Right lobe of liver (tissue), 6 donors: ENCODE results near the gene PLIN4. TPM values are rescaled to one million over a fixed set of nuclear protein-coding genes. Genes with fewer than 3 reads are reported as not detected.
A peak's percentile ranks its signal among the peaks of the same experiment; 100 is the strongest.

Source experiments
- ATAC-seq, 4 donors: fragments of 200-7000 bp; cut with Tn5 transposase; one replicate each; pipeline ENCODE4 v1.9.1; 2020; ENCODE audit warnings: mild to moderate bottlenecking in 4 of 4, moderate library complexity in 4 of 4
- DNase-seq, 3 donors: peaks; one replicate each; pipeline ENCODE4 v3.0.0-alpha.2; 2020
- H3K27ac ChIP-seq, 3 donors: fragments of 200-600 bp; one replicate each; pipeline ENCODE4 v1.8.0; 2022
- H3K27me3 ChIP-seq, 2 donors: fragments of 200-600 bp; one replicate each; pipeline ENCODE4 v1.8.0; 2022
- H3K36me3 ChIP-seq, 4 donors: fragments of 200-600 bp; sonication (generic) in 1 of 4; one replicate each; pipeline versions ENCODE4 v1.5.1 to v1.8.0; 2017 to 2022; ENCODE audit warnings: control low read depth in 1 of 4
- H3K4me1 ChIP-seq, 4 donors: fragments of 200-600 bp; sonication (generic) in 1 of 4; one replicate each; pipeline versions ENCODE4 v1.5.1 to v1.8.0; 2017 to 2022; ENCODE audit warnings: control low read depth in 1 of 4
- H3K4me3 ChIP-seq, 3 donors: fragments of 200-600 bp; one replicate each; pipeline ENCODE4 v1.8.0; 2022
- H3K9me3 ChIP-seq, 4 donors: fragments of 200-600 bp; sonication (generic) in 1 of 4; one replicate each; pipeline versions ENCODE4 v1.5.1 to v1.8.0; 2017 to 2022; ENCODE audit warnings: control low read depth in 1 of 4
- POLR2A ChIP-seq: fragments of 450-650 bp; IDR thresholded peaks from one replicate; pipeline ENCODE4 v1.6.1; 2017; ENCODE audit warnings: antibody characterized with exemption, mild to moderate bottlenecking
- WGBS: methylation state at CpG from one replicate; pipeline ENCODE4 v1.1.6; 2018; ENCODE audit warnings: low coverage, low lambda C conversion rate; ENCODE audit not compliant: insufficient coverage; ENCODE audit errors: missing lambda C conversion rate; 5-methylcytosine and 5-hydroxymethylcytosine counted together
- intact Hi-C, 2 donors: fragments of 100-400 bp; cut with DNase I; formaldehyde crosslinking; loops; one replicate each; pipeline versions ENCODE4 v1.11.2 to v1.14.1; 2022
- total RNA-seq, 6 experiments: library from RNA; depleted of rRNA in 2 of 6; stranded (reverse); fragments of >200 nt in 2 of 6; fragmentation: NEBNext Ultra II Directional in 3 of 6; extraction: Animal tissue kit (Norgen Biotek cat#: 25700) in 3 of 6; gene quantifications; one replicate each; pipeline versions ENCODE4 v1.1.0 to v1.2.4, GENCODE V29; 2016 to 2023
- TF ChIP-seq, protein P1 (sequence below), 4 donors: fragments of 200-600 bp in 3 of 4; fragments of 450-650 bp in 1 of 4; IDR thresholded peaks; one replicate each; pipeline versions ENCODE4 v1.5.1 to v1.8.0; 2016 to 2022; ENCODE audit warnings: antibody characterized with exemption in 4 of 4, mild to moderate bottlenecking in 2 of 4
- donor health status: DM: no; HTN: yes; CAD: no.
- donor health status: DM: no; HTN: no; CAD: no.
- donor health status: DM: no; HTN: no; CAD: no.
- donor health status: DM: no; HTN: yes; CAD: no.
- donor health status: DM: no; HTN: yes; CAD: no.

Gene PLIN4
- total RNA-seq, 6 experiments from 2014 or later: 28.4 to 51.2 (median 39.3) TPM

DNA sequence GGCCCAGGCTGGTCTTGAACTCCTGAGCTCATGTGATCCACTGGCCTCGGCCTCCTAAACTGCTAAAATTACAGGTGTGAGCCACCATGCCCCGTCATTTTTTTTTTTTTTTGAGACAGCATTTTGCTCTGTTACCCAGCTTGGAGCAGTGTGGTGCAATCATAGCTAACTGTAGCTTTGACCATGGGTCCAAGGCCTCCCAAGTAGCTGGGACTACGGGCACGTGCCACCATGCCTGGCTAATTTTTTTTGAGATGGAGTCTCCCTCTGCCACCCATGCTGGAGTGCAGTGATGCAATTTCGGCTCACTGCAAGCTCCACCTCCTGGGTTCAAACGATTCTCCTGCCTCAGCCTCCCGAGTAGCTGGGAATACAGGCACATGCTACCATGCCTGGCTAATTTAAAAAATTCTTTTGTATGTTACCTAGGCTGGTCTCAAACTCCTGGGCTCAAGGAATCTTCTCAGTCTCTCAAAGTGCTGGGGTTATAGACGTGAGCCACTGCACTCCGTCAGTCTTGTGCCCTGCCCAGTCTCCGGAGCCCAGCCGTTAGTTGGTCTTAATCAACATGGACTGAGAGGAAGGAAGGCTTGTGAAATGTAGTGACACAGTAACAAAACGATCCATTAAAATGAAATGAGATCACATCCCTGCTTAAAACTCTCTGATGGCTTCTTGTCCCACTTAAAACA, 23.0 kb upstream of the PLIN4 start:
- H3K27ac ChIP-seq: peak overlapping the region in 2 of 3 donors; percentile 66
- H3K9me3 ChIP-seq: no peaks in the 10 kb centered on the region
- intact Hi-C loops: no loop called here
- TF ChIP-seq, protein P1, sequence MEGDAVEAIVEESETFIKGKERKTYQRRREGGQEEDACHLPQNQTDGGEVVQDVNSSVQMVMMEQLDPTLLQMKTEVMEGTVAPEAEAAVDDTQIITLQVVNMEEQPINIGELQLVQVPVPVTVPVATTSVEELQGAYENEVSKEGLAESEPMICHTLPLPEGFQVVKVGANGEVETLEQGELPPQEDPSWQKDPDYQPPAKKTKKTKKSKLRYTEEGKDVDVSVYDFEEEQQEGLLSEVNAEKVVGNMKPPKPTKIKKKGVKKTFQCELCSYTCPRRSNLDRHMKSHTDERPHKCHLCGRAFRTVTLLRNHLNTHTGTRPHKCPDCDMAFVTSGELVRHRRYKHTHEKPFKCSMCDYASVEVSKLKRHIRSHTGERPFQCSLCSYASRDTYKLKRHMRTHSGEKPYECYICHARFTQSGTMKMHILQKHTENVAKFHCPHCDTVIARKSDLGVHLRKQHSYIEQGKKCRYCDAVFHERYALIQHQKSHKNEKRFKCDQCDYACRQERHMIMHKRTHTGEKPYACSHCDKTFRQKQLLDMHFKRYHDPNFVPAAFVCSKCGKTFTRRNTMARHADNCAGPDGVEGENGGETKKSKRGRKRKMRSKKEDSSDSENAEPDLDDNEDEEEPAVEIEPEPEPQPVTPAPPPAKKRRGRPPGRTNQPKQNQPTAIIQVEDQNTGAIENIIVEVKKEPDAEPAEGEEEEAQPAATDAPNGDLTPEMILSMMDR (IDR thresholded peaks at IDR 0.05): no peak
- no peak for TF ChIP-seq POLR2A
- H3K4me1 ChIP-seq: peaks cover 0 to 32% (median 5%) of the 10 kb centered on the region in 4 donors
- no peak overlapping the region for H3K4me3 ChIP-seq
- DNase-seq: no peak
- WGBS: 27% methylated on average over 12 of the region's 12 CpGs
- ATAC-seq: peak in 1 of 4 donors; percentile 17
- peaks cover 0 to 3% (median 1%) of the 10 kb centered on the region in 4 donors for H3K36me3 ChIP-seq
- no peaks in the 10 kb centered on the region for H3K27me3 ChIP-seq

DNA sequence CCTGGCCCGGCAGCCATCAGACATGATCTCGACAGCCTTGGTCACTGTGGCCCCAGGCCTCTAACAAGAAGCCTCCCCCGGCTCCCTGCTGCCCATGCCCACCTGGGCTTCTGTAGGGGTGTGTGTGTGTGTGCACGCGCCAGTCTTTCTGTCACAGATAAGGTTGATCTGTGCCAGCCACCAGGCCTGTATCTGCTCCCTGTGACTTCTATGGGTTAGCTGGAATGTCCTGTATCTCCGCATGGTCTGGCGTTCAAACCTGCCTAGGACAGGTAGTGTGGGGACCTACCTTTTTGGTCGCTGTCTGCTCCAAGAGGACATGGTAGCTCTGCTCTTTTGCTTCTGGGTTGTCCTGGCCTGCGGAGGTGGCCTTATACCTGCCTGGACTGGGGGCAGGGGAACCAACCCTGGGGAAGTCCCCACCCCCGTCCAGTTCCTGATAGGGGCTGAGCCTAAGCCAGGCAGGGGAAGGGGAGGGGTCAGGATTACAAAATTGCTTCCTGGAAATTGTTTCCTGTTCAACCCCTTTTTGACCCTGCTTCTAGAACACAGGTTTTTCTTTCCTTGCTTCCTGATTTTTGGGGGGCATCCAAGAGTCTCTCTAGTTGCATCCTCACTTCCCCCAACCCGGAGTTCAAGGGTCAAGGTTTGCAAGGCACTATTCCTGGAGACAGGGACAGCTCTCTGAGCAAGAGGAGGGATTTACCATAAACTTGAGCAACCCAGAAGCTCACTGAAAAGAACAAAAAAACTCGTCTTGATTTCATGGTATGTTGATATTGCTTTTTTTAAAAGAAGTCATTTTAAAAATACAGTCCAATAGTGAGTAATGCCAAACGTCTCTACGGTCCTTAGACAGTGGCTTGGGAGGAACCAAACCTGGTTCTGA, 21.7 kb upstream of the PLIN4 start, which contains the start of gene LRG1:
LRG1 (minus strand) TSS at position 344 of the 889 bp plus-strand sequence; CDS start at position 321, 23 bp downstream.
- TF ChIP-seq, protein P1 (IDR thresholded peaks at IDR 0.05): no peak
- peak; percentile 100 for TF ChIP-seq POLR2A
- H3K27ac ChIP-seq: peak within 1 kb of the TSS; percentile 62 to 81 (median 79)
- WGBS: 6% methylated on average over 12 of the region's 14 CpGs
- peaks cover 0 to 41% (median 5%) of the 10 kb centered on the region in 4 donors for H3K4me1 ChIP-seq
- intact Hi-C loops: no loop called here
- DNase-seq (peak; percentile 92 to 97 (median 96)), ATAC-seq (peak; percentile 63 to 82 (median 70))
- H3K36me3 ChIP-seq: peaks cover 0 to 3% (median 1%) of the 10 kb centered on the region in 4 donors
- no peaks in the 10 kb centered on the region for H3K9me3 ChIP-seq
- H3K27me3 ChIP-seq: no peaks in the 10 kb centered on the region
- peak within 1 kb of the TSS; percentile 67 to 81 (median 70) for H3K4me3 ChIP-seq

DNA sequence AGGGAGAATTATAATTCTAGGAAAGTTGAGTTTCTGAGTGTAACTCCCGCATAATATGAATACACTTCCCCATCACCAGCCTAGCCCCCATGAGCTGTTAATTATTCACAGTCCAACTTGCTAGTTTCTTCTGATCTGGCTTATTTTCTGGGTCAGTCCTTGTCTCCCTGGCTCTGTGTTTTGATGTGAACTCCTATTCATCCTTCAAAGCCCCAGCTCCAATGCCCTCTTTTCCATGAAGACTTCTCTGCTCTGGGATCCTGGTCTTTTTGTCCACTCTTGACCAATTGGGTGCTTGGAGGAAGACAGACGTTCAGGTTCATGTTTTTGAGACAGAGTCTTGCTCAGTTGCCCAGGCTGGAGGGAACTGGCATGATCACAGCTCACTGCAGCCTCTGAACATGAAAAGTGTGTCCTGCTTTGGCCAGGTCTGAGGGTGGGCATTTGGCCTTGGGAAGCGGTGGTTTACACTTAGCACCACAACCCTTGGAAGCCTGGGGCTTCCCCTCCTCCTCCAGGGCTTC, 20.9 kb upstream of the PLIN4 start:
- peak overlapping the region; percentile 62 to 81 (median 79) for H3K27ac ChIP-seq

DNA sequence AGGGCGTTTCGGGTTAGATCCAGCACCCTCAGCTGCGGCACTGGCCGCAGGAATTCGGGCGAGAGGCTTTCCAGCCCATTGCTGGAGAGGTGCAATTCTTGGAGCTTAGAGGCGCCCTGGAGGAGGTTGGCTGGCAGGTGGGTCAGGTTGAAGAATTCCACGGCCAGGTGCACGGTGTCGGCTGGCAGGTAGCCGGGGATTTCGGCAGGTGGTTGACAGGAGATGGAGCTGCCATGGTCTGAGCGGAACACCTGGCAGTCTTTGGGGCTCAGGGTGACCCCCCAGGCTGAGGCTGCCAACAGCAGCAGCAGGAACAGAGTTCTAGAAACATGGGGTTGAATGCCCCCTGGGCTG, 20.3 kb upstream of the PLIN4 start:
- no peak for TF ChIP-seq POLR2A
- TF ChIP-seq, protein P1 (IDR thresholded peaks at IDR 0.05): no peak
- H3K27ac ChIP-seq: peak overlapping the region in 2 of 3 donors; percentile 79 to 81

More for the DNA sequence above, 20.9 kb upstream of the PLIN4 start:
- no peaks in the 10 kb centered on the region for H3K9me3 ChIP-seq
- H3K4me1 ChIP-seq: peaks cover 0 to 39% (median 5%) of the 10 kb centered on the region in 4 donors
- H3K27me3 ChIP-seq: no peaks in the 10 kb centered on the region
- ATAC-seq (no peak), DNase-seq (no peak)
- peak overlapping the region; percentile 67 to 81 (median 70) for H3K4me3 ChIP-seq
- intact Hi-C loops: no loop called here
- peaks cover 0 to 3% (median 1%) of the 10 kb centered on the region in 4 donors for H3K36me3 ChIP-seq
- 13% methylated on average over 3 of the region's 3 CpGs for WGBS
- no peak for TF ChIP-seq POLR2A
- TF ChIP-seq, protein P1 (IDR thresholded peaks at IDR 0.05): no peak

More for the DNA sequence above, 20.3 kb upstream of the PLIN4 start:
- H3K36me3 ChIP-seq: peaks cover 0 to 3% (median 1%) of the 10 kb centered on the region in 4 donors
- 27% methylated on average over 6 of the region's 13 CpGs for WGBS
- no peaks in the 10 kb centered on the region for H3K9me3 ChIP-seq
- ATAC-seq (no peak), DNase-seq (no peak)
- peaks cover 0 to 46% (median 5%) of the 10 kb centered on the region in 4 donors for H3K4me1 ChIP-seq
- H3K27me3 ChIP-seq: no peaks in the 10 kb centered on the region
- peak overlapping the region; percentile 67 to 81 (median 70) for H3K4me3 ChIP-seq
- intact Hi-C loops: no loop called here
